22Rv1 (cell line): ENCODE measurements around the gene STX3.
"Not testable (repeated sequence)": the region's sequence is repeated elsewhere in the genome, so short reads cannot be mapped to it uniquely, and the experiment has no call there.

ENCODE experiments used
- H3K27ac ChIP-seq: fragments of 450-650 bp; 2 replicates; pipeline ENCODE4 v1.5.1; 2017
- ZFX ChIP-seq: fragments of 450-650 bp; IDR thresholded peaks from 2 replicates; pipeline ENCODE4 v1.6.1; 2017; ENCODE audit warnings: antibody characterized with exemption, borderline replicate concordance
- TF ChIP-seq, protein P1 (sequence below): fragments of 450-650 bp; IDR thresholded peaks from 2 replicates; pipeline ENCODE4 v1.5.1; 2017; ENCODE audit warnings: mild to moderate bottlenecking

STX3 gene

GRCh38 chr11:59812220-59812619, 57.0 kb downstream of the STX3 start:
- no peak overlapping the region for H3K27ac ChIP-seq
- no peak for TF ChIP-seq ZFX
- TF ChIP-seq, protein P1, sequence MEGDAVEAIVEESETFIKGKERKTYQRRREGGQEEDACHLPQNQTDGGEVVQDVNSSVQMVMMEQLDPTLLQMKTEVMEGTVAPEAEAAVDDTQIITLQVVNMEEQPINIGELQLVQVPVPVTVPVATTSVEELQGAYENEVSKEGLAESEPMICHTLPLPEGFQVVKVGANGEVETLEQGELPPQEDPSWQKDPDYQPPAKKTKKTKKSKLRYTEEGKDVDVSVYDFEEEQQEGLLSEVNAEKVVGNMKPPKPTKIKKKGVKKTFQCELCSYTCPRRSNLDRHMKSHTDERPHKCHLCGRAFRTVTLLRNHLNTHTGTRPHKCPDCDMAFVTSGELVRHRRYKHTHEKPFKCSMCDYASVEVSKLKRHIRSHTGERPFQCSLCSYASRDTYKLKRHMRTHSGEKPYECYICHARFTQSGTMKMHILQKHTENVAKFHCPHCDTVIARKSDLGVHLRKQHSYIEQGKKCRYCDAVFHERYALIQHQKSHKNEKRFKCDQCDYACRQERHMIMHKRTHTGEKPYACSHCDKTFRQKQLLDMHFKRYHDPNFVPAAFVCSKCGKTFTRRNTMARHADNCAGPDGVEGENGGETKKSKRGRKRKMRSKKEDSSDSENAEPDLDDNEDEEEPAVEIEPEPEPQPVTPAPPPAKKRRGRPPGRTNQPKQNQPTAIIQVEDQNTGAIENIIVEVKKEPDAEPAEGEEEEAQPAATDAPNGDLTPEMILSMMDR, result no peak

GRCh38 chr11:59813364-59813763, 58.2 kb downstream of the STX3 start:
- no peak overlapping the region for H3K27ac ChIP-seq
- no peak for TF ChIP-seq ZFX
- TF ChIP-seq, protein P1, result no peak

- TF ChIP-seq, protein P1, result no peak
- no peak for TF ChIP-seq ZFX
- no peak overlapping the region for H3K27ac ChIP-seq
Observed at GRCh38 chr11:59814021-59814420, 58.8 kb downstream of the STX3 start.

DNA sequence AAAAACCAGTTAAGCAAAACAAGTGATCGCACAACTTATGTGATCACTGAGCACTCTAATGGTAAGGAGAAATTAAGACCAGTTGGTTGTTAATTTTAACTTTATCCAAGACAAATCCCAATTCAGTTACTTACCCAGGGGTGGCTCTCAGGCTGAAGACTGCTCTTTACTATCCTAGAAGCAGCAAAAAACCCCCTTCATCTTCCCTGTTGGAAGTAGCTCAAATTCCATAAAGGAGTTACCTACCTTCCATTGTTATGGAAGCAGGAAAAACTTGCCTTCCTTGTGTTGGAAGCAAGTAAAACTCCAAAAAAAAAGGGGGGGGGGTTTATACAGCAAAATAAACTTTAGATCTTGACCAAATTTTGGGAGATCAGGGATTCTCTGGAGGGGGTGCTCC, 60.6 kb downstream of the STX3 start:
- H3K27ac ChIP-seq, result no peak overlapping the region
- no peak for TF ChIP-seq ZFX
- TF ChIP-seq, protein P1, result no peak

- not testable (repeated sequence) for H3K27ac ChIP-seq
Observed at GRCh38 chr11:59816434-59816833, 61.3 kb downstream of the STX3 start.

GRCh38 chr11:59818572-59818971, 63.4 kb downstream of the STX3 start:
- no peak overlapping the region for H3K27ac ChIP-seq
- TF ChIP-seq, protein P1, result no peak
- TF ChIP-seq ZFX, result no peak

DNA sequence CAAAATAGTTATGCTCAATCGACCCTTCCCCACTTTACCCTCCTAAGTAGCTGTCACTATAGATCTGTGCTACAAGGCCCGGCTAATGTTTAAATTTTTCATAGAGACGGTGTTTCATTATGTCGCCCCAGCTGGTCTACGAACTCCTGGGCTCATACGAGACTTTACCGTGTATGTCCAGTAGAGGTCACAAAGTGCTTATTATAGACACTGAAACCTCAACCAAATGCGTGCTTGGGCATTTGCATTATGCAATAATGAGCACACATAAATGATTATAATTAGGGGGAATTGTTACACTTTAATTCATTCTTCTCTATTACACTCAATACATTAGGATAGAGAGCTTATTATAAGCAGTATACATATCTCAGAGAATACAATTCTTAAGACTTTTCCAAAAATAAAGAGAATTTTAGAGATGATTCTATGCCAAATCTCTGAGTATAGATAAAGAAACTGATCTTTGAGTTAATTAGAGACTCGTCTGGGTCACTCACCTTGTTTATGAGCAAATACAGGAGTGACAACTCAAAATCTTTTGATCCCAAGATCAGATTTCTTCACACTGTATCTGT, 67.9 kb downstream of the STX3 start:
- H3K27ac ChIP-seq, result no peak overlapping the region
- TF ChIP-seq, protein P1, result peak; percentile 76
- TF ChIP-seq ZFX, result no peak

- TF ChIP-seq ZFX, result no peak
- TF ChIP-seq, protein P1, result no peak
- no peak overlapping the region for H3K27ac ChIP-seq
Observed at GRCh38 chr11:59829358-59829757, 74.2 kb downstream of the STX3 start.
